GM18511 (cell line): Measurements from ENCODE around the gene PDE9A.

Source experiments
- ATAC-seq: cut with Tn5 transposase; IDR thresholded peaks from one replicate; pipeline ENCODE4 v1.9.1; 2021; ENCODE audit warnings: mild to moderate bottlenecking, moderate library complexity; ENCODE audit not compliant: unreplicated experiment

PDE9A gene

DNA sequence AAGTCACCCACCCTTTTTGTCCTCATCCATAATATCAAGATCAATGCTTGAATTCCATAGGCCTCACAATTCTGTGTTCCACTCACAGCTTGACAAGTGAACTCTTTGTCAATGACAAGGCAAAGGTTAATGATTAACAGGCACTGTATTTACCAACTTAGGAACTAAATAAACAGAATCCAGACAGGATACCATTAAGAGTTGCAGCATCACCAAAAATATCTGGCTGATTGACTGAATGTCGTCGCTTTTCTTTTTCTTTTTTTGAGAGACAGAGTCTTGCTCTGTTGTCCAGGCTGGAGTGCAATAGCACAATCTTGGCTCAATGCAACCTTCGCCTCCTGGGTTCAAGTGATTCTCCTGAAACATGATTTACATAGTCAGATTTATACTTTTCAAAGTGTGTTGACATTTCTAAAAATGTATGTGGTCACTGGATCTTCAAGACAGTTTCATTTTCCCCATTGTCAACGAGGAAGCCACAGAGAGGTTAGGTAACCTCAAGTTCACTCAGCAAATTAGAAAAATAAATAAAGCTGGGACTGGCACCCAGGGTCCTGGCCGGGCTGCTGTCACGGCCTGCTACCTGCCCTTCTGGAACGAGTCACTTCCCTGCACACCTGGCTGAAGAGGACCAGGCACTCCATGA, 81.0 kb downstream of the PDE9A start:
- no peak for ATAC-seq

DNA sequence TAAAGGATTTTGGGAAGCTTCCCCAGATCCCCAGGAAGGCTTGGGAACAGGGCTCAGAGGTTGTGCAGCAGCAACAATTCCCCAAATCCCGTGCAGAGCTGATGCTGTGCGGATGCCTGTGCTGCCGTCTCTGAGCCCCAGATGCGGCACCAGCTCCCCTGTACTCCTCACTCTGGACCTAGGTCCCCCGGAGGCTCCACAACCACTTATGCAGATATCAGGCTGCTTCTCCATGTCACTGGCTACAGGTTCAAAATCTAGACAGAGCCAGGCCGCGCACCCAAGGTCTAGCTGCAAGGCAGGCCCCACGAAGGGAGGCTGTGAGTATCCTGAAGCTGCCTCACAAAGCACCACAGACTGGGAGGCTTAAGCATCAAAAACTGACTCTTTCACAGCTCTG, 81.6 kb downstream of the PDE9A start:
- ATAC-seq, result no peak

GRCh38 chr21:42735944-42736343, 82.5 kb downstream of the PDE9A start:
- no peak for ATAC-seq

- ATAC-seq, result no peak
These were observed 83.4 kb downstream of the PDE9A start for GRCh38 chr21:42736646-42737350.

- no peak for ATAC-seq
These were observed 84.7 kb downstream of the PDE9A start for GRCh38 chr21:42737951-42738590.

DNA sequence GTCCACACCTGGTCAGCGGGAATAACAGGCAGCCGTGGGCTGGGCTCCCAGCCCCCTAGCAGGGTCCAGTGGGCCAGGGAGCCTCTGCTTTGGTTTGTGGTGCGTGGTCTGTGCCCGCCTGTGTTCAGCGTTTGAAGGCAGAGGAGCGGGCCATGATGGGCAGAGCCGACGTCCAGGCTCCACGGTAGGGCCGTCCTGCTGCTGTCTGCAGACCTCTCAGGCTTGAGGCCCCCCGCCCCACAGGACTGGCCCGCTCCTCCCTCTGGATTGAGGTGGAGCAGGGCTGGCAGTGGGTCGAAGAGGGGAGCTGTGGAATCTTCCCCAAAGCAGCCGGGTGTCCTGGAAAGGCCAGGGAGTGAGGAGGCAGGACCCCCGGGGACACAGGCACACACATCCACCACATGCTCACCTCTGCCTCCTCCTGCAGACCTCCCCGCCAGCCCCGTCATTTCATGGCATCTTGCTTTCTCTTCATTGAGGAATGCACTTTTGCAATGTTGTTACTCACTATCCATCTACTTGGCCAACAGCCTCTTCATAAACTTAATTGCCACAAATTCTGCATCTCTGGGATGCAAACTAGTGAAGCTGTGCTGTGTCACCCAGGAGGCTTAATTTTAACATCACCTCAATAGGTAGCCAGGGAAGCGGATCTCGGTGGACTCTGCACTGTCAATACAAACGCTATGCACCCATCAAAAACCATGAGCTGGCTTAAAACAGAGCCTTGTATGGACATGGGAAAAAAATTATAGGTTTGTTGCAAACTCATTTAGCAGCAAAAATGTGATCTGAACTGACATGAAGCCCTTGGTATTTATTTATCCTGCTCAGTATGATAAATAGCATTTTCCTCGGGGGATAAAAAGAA, 85.9 kb downstream of the PDE9A start:
- ATAC-seq, result no peak

DNA sequence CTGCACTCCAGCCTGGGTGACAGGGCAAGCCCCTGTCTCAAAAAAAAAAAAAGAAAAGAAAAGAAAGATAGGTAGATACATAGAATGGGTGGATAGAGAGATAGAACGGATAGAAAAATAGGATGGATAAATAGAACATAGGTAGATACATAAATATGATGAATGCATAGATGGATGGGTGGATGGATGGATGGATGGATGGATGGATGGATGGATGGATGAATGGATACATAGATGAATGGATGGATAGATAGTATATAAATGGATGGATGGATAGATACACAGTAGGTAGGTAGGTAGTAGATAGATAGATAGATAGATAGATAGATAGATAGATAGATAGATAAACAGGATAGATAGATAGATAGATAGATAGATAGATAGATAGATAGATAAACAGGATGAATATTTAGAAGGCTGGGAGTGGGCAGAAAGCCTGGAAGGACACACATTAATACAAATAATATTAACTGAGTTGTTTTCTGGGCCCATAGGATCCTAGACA, 87.0 kb downstream of the PDE9A start:
- ATAC-seq, result no peak

DNA sequence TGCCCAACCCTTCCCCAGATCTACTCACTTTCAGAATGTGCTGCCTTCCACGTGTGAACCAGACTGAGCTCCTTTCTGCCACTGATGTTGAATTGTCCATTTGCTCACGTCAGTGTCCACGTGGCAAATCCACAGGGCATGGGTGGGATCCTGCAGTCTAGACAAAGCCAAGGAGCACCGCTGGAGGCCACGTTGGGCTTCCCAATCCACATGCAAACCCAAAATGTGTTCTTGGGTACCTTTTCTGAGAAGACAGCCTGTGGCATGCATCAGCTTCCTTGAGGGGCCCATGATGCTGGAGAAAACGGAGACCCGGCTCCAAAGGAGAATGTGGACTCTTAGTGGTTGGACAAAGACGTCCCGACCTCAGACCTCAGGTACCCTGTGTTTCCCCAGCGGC, 87.6 kb downstream of the PDE9A start:
- ATAC-seq, result no peak

DNA sequence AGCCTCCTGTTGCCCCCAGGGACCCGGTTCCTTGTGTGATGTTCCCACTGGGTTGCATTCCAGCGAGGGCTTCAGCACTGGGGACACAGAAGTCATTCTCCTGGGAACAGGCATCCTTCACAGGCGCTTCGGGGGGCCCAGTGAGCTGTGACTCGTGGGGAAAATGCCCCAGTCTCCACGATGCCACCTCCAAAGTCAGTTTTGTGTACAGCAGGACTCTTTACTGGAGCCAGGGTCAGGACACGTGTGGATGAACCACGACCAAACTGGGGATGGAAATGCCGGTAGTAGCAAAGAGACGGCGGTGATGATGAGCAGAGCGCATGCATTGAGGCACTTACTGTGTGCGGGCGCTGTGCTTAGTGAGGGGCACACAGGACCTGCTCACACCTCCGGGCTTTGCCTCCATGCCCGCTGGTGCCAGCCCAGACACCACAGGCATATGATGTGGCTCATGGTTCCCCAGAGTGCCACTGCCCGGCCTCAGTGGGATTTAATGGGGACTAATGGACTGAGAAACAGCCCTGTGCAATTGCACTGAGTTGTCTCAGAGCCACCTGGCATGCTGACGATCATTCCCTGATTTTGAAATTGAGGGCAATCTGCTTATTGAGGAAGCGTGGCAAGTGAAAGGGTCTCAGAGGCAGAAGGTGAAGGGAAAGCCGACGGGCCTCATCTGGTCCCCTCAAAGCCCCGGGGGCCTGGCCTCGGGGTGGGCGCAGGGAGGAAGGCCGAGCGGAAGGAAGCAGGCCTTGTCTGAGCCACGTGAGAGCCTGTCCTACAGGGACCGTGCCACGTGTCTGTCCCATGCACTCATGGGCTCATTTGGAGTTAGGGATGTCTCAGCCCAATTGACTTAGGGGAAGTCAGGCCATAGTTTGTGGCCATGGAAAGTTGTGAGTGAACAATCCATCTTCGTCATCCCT, 91.4 kb downstream of the PDE9A start:
- no peak for ATAC-seq

- no peak for ATAC-seq
These were observed 92.3 kb downstream of the PDE9A start for GRCh38 chr21:42745511-42746239.

GRCh38 chr21:42746240-42746592, 92.8 kb downstream of the PDE9A start:
- no peak for ATAC-seq

GRCh38 chr21:42746593-42747275, 93.3 kb downstream of the PDE9A start:
- ATAC-seq, result no peak

GRCh38 chr21:42747276-42747701, 93.9 kb downstream of the PDE9A start:
- no peak for ATAC-seq

- ATAC-seq, result no peak
These were observed 94.4 kb downstream of the PDE9A start for GRCh38 chr21:42747746-42748351.

GRCh38 chr21:42748620-42749176, 95.3 kb downstream of the PDE9A start:
- no peak for ATAC-seq

GRCh38 chr21:42750737-42751530, 97.5 kb downstream of the PDE9A start:
- no peak for ATAC-seq

GRCh38 chr21:42751866-42752265, 98.4 kb downstream of the PDE9A start:
- ATAC-seq, result no peak
